ENCODE data around the gene SLC10A3. TPM values are rescaled to one million over a fixed set of nuclear protein-coding genes. Genes with fewer than 3 reads are reported as not detected.

Gene SLC10A3
- total and polyA plus RNA-seq, 2 donors (not counting 1 experiment from before 2014, with no cell fraction given): 17.9 to 36.9 TPM

- no peaks in the 10 kb centered on the region for H3K27me3 ChIP-seq (replicated peaks in 1 of 4; ENCODE audit: control extremely low read depth in 1 of 4, control insufficient read depth in 3 of 4, insufficient read depth in 4 of 4, low read length in 3 of 4)
- no peaks in the 10 kb centered on the region for H3K9me3 Mint-ChIP-seq (ENCODE audit: insufficient read depth)
- H4K20me1 ChIP-seq (ENCODE audit: control insufficient read depth, insufficient read depth, low read length, poor library complexity, severe bottlenecking): no peaks in the 10 kb centered on the region
- DNase-seq (no peak), ATAC-seq (ENCODE audit: low read depth) (no peak)
- no peaks in the 10 kb centered on the region for H3K27me3 Mint-ChIP-seq
- peak overlapping the region; percentile 41 to 75 for H3K27ac ChIP-seq (ENCODE audit: low read length in 2 of 2)
- peak overlapping the region; percentile 88 for H3K4me3 Mint-ChIP-seq
- H3K4me2 ChIP-seq (replicated peaks; ENCODE audit: low read depth, low read length, poor library complexity, severe bottlenecking): peak overlapping the region; percentile 75
- WGBS (ENCODE audit: insufficient coverage): 50% methylated on average over 7 of the region's 24 CpGs
- POLR2A ChIA-PET: interaction anchor here (1.1 to 1.8 kb wide), 2 partner anchors 11 to 19 kb away, joined by 5 to 6 read pairs; partner anchors contain the start of gene PLXNA3
- H3K27ac Mint-ChIP-seq: peak overlapping the region; percentile 94
- CTCF ChIA-PET: interaction anchor here (1.0 to 1.9 kb wide), 2 partner anchors 49 to 79 kb away, joined by 3 to 5 read pairs; partner anchors contain the start of gene RPL10
- TF ChIP-seq CTCF (IDR thresholded peaks at IDR 0.05): no peak
- TF ChIP-seq EZH2 (IDR thresholded peaks at IDR 0.05; ENCODE audit: borderline replicate concordance, insufficient read depth, low read depth, low read length, poor library complexity, severe bottlenecking): no peak
- peak overlapping the region; percentile 65 for H2AFZ ChIP-seq (ENCODE audit: insufficient read depth, low read depth, low read length, poor library complexity, severe bottlenecking)
- no peaks in the 10 kb centered on the region for H3K9me3 ChIP-seq (ENCODE audit: control extremely low read depth in 1 of 3, control insufficient read depth in 2 of 3, insufficient read depth in 1 of 3, low read length in 2 of 3)
- peaks cover 5 to 16% of the 10 kb centered on the region in 2 donors for H3K4me1 ChIP-seq (ENCODE audit: control insufficient read depth in 2 of 2, insufficient read depth in 2 of 2, low read length in 2 of 2)
- intact Hi-C loops (cut with micrococcal nuclease): loop anchor here (5.0 kb wide), 1 partner anchor 36 kb away; the partner anchor contains the start of gene FAM50A
- peak overlapping the region; percentile 49 for H3K9ac ChIP-seq (ENCODE audit: low read length)
- no peaks in the 10 kb centered on the region for H3K79me2 ChIP-seq (ENCODE audit: control insufficient read depth, insufficient read depth, low read length)
- H3K4me3 ChIP-seq (ENCODE audit: control extremely low read depth in 1 of 5, extremely low read depth in 1 of 5, insufficient read depth in 1 of 5, low read depth in 2 of 5, low read length in 4 of 5): peak overlapping the region in 4 of 5 experiments; percentile 51 to 59 (median 54)
- H3K4me1 Mint-ChIP-seq: peaks cover 17% of the 10 kb centered on the region
- H3K36me3 ChIP-seq (replicated peaks in 1 of 2; ENCODE audit: control extremely low read depth in 1 of 2, control insufficient read depth in 1 of 2, extremely low read depth in 1 of 2, insufficient read depth in 2 of 2, low read length in 1 of 2): no peaks in the 10 kb centered on the region
Observed at GRCh38 chrX:154477891-154478477, 12.4 kb downstream of the SLC10A3 start.

GRCh38 chrX:154476821-154477220 lies 13.6 kb downstream of the SLC10A3 start:
- 96% methylated on average over 4 of the region's 8 CpGs for WGBS (ENCODE audit: insufficient coverage)
- intact Hi-C loops (cut with micrococcal nuclease): loop anchor here (5.0 kb wide), 1 partner anchor 35 kb away; the partner anchor contains the start of gene FAM50A
- Histone ChIP-seq H4K20me1 (ENCODE audit: control insufficient read depth, insufficient read depth, low read length, poor library complexity, severe bottlenecking) (no peaks in the 10 kb centered on the region), H3K4me3 (ENCODE audit: control extremely low read depth in 1 of 5, extremely low read depth in 1 of 5, insufficient read depth in 1 of 5, low read depth in 2 of 5, low read length in 4 of 5) (no peak overlapping the region), H3K9ac (ENCODE audit: low read length) (no peak overlapping the region), H3K27me3 (replicated peaks in 1 of 4; ENCODE audit: control extremely low read depth in 1 of 4, control insufficient read depth in 3 of 4, insufficient read depth in 4 of 4, low read length in 3 of 4) (no peaks in the 10 kb centered on the region), H3K4me1 (ENCODE audit: control insufficient read depth in 2 of 2, insufficient read depth in 2 of 2, low read length in 2 of 2) (peaks cover 5 to 16% of the 10 kb centered on the region in 2 donors), H3K9me3 (ENCODE audit: control extremely low read depth in 1 of 3, control insufficient read depth in 2 of 3, insufficient read depth in 1 of 3, low read length in 2 of 3) (no peaks in the 10 kb centered on the region), H2AFZ (ENCODE audit: insufficient read depth, low read depth, low read length, poor library complexity, severe bottlenecking) (no peak overlapping the region), H3K36me3 (replicated peaks in 1 of 2; ENCODE audit: control extremely low read depth in 1 of 2, control insufficient read depth in 1 of 2, extremely low read depth in 1 of 2, insufficient read depth in 2 of 2, low read length in 1 of 2) (peaks cover 0 to under 1% of the 10 kb centered on the region in 2 experiments), H3K79me2 (ENCODE audit: control insufficient read depth, insufficient read depth, low read length) (no peaks in the 10 kb centered on the region), H3K27ac (ENCODE audit: low read length in 2 of 2) (no peak overlapping the region), H3K4me2 (replicated peaks; ENCODE audit: low read depth, low read length, poor library complexity, severe bottlenecking) (no peak overlapping the region)
- Mint-ChIP-seq H3K4me3 (no peak overlapping the region), H3K27me3 (no peaks in the 10 kb centered on the region), H3K9me3 (ENCODE audit: insufficient read depth) (no peaks in the 10 kb centered on the region), H3K4me1 (peaks cover 11% of the 10 kb centered on the region), H3K27ac (no peak overlapping the region)
- TF ChIP-seq CTCF (IDR thresholded peaks at IDR 0.05) (no peak), EZH2 (IDR thresholded peaks at IDR 0.05; ENCODE audit: borderline replicate concordance, insufficient read depth, low read depth, low read length, poor library complexity, severe bottlenecking) (no peak)
- no peak for DNase-seq
- ChIA-PET POLR2A (interaction anchor here (0.6 to 1.2 kb wide), 2 partner anchors 18 to 53 kb away, joined by 3 read pairs; no protein-coding TSS in a partner anchor), CTCF (interaction anchor here (1.0 to 1.2 kb wide), 2 partner anchors 18 to 78 kb away, joined by 3 read pairs; partner anchors contain the start of gene RPL10)
- ATAC-seq (ENCODE audit: low read depth): no peak

Data from B cell (primary cell).